Muscle of leg (tissue), 11 donors: Measurements from ENCODE around the gene RAB37. TPM values are rescaled to one million over a fixed set of nuclear protein-coding genes. Genes with fewer than 3 reads are reported as not detected.

ENCODE experiments used
- DNase-seq: peaks from one replicate; pipeline ENCODE4 v3.0.0; 2013
- H3K27ac ChIP-seq: one replicate; pipeline ENCODE4 v1.5.1; 2013; ENCODE audit warnings: mild to moderate bottlenecking, low read length, control low read depth
- H3K27me3 ChIP-seq: one replicate; pipeline ENCODE4 v1.6.1; 2013; ENCODE audit warnings: low read length; ENCODE audit not compliant: control insufficient read depth, insufficient read depth
- H3K36me3 ChIP-seq: one replicate; pipeline ENCODE4 v1.6.1; 2013; ENCODE audit warnings: low read length; ENCODE audit not compliant: control insufficient read depth, insufficient read depth
- H3K4me1 ChIP-seq: one replicate; pipeline ENCODE4 v1.6.1; 2013; ENCODE audit warnings: low read length; ENCODE audit not compliant: control insufficient read depth, insufficient read depth
- H3K4me3 ChIP-seq: one replicate; pipeline ENCODE4 v1.5.1; 2013; ENCODE audit warnings: low read length, control low read depth
- H3K9me3 ChIP-seq: replicated peaks from 2 replicates; pipeline ENCODE4 v1.6.1; 2013; ENCODE audit warnings: low read depth, low read length; ENCODE audit not compliant: control insufficient read depth
- WGBS: methylation state at CpG from one replicate; pipeline ENCODE4 v1.1.5; 2013; ENCODE audit warnings: missing lambda C conversion rate; ENCODE audit not compliant: insufficient coverage; 5-methylcytosine and 5-hydroxymethylcytosine counted together
- polyA plus RNA-seq, 8 donors: library from polyadenylated mRNA; unstranded; fragments of 120-200 nt; gene quantifications; one replicate each; pipeline versions ENCODE4 v1.2.1 to v1.2.3, GENCODE V29; 2013; ENCODE audit warnings: inconsistent platforms in 1 of 8, low replicate concordance in 1 of 8; ENCODE audit not compliant: insufficient read length in 8 of 8, insufficient read depth in 1 of 8
- total RNA-seq: library from RNA; stranded (reverse); fragments of 120-200 nt; gene quantifications from one replicate; pipeline ENCODE4 v1.2.4, GENCODE V29; 2013

Gene RAB37
- total and polyA plus RNA-seq, 9 donors = 0.53 to 1.7 (median 1.0) TPM

- WGBS = 82% methylated on average over 7 of the region's 9 CpGs
- H3K4me1 ChIP-seq = no peaks in the 10 kb centered on the region
- H3K9me3 ChIP-seq = no peaks in the 10 kb centered on the region
- peaks cover 36% of the 10 kb centered on the region for H3K36me3 ChIP-seq
- H3K4me3 ChIP-seq = no peak overlapping the region
- H3K27ac ChIP-seq = peak overlapping the region; percentile 13
- no peaks in the 10 kb centered on the region for H3K27me3 ChIP-seq
- no peak for DNase-seq
These were observed 48.9 kb downstream of the RAB37 start for GRCh38 chr17:74785981-74786360.

GRCh38 chr17:74786431-74787055 is 49.5 kb downstream of the RAB37 start:
- 80% methylated on average over 11 of the region's 16 CpGs for WGBS
- H3K4me1 ChIP-seq = peaks cover 3% of the 10 kb centered on the region
- H3K27ac ChIP-seq = peak overlapping the region; percentile 13
- no peaks in the 10 kb centered on the region for H3K9me3 ChIP-seq
- DNase-seq = no peak
- H3K27me3 ChIP-seq = no peaks in the 10 kb centered on the region
- peaks cover 40% of the 10 kb centered on the region for H3K36me3 ChIP-seq
- no peak overlapping the region for H3K4me3 ChIP-seq

GRCh38 chr17:74790161-74791058 is 53.4 kb downstream of the RAB37 start:
- Histone ChIP-seq H3K27ac (no peak overlapping the region), H3K9me3 (no peaks in the 10 kb centered on the region), H3K4me3 (no peak overlapping the region), H3K36me3 (peaks cover 57% of the 10 kb centered on the region), H3K4me1 (peaks cover 3% of the 10 kb centered on the region), H3K27me3 (no peaks in the 10 kb centered on the region)
- whole genome bisulfite sequencing = 84% methylated on average over 10 of the region's 21 CpGs
- no peak for DNase-seq

- 89% methylated on average over 11 of the region's 12 CpGs for WGBS
These were observed 55.6 kb downstream of the RAB37 start for GRCh38 chr17:74792586-74793105.

GRCh38 chr17:74795327-74796020 is 58.4 kb downstream of the RAB37 start:
- H3K27me3 ChIP-seq = no peaks in the 10 kb centered on the region
- 78% methylated on average over 15 of the region's 18 CpGs for WGBS

More at GRCh38 chr17:74792586-74793105, 55.6 kb downstream of the RAB37 start:
- peak; percentile 57 for DNase-seq
- H3K36me3 ChIP-seq = peaks cover 68% of the 10 kb centered on the region
- peaks cover 11% of the 10 kb centered on the region for H3K4me1 ChIP-seq
- no peaks in the 10 kb centered on the region for H3K27me3 ChIP-seq
- no peaks in the 10 kb centered on the region for H3K9me3 ChIP-seq
- H3K4me3 ChIP-seq = no peak overlapping the region
- no peak overlapping the region for H3K27ac ChIP-seq

GRCh38 chr17:74796211-74796610 is 59.2 kb downstream of the RAB37 start:
- Histone ChIP-seq H3K27me3 (no peaks in the 10 kb centered on the region), H3K36me3 (peaks cover 81% of the 10 kb centered on the region), H3K4me3 (no peak overlapping the region), H3K9me3 (no peaks in the 10 kb centered on the region), H3K4me1 (peaks cover 19% of the 10 kb centered on the region), H3K27ac (no peak overlapping the region)
- DNase-seq = no peak
- 52% methylated on average over 3 of the region's 4 CpGs for WGBS

More at GRCh38 chr17:74795327-74796020, 58.4 kb downstream of the RAB37 start:
- no peaks in the 10 kb centered on the region for H3K9me3 ChIP-seq
- DNase-seq = no peak
- H3K36me3 ChIP-seq = peaks cover 78% of the 10 kb centered on the region
- no peak overlapping the region for H3K4me3 ChIP-seq
- H3K27ac ChIP-seq = no peak overlapping the region
- peaks cover 20% of the 10 kb centered on the region for H3K4me1 ChIP-seq

- no peak for DNase-seq
- H3K4me3 ChIP-seq = no peak overlapping the region
- H3K27me3 ChIP-seq = no peaks in the 10 kb centered on the region
- WGBS = 74% methylated on average over 2 of the region's 6 CpGs
- no peak overlapping the region for H3K27ac ChIP-seq
- peaks cover 84% of the 10 kb centered on the region for H3K36me3 ChIP-seq
- no peaks in the 10 kb centered on the region for H3K9me3 ChIP-seq
- peaks cover 17% of the 10 kb centered on the region for H3K4me1 ChIP-seq
These were observed 59.8 kb downstream of the RAB37 start for GRCh38 chr17:74796866-74797265.

Other genes starting within 250 kb of the RAB37 start
- 0.04 TPM for gene CD300LB, start 205.8 kb upstream of the RAB37 start, total RNA-seq
- under 1 TPM; 0.07 to 0.35 (median 0.19) TPM for gene CD300LB, start 205.8 kb upstream of the RAB37 start, polyA plus RNA-seq
- gene CD300C, start 191.1 kb upstream of the RAB37 start, total RNA-seq = 0.31 TPM
- gene CD300C, start 191.1 kb upstream of the RAB37 start, polyA plus RNA-seq = under 1 TPM; 0.29 to 0.75 (median 0.44) TPM
- gene CD300H, start 169.7 kb upstream of the RAB37 start, total RNA-seq = not detected
- gene CD300H, start 169.7 kb upstream of the RAB37 start, polyA plus RNA-seq = under 1 TPM in 2 of 8 donors, not detected in 6; 0.27 to 0.28 TPM
- gene CD300LD, start 145.0 kb upstream of the RAB37 start, total RNA-seq = not detected
- not detected for gene CD300LD, start 145.0 kb upstream of the RAB37 start, polyA plus RNA-seq
- 0.09 TPM for gene CD300E, start 113.5 kb upstream of the RAB37 start, total RNA-seq
- under 1 TPM; 0.07 to 0.49 (median 0.17) TPM for gene CD300E, start 113.5 kb upstream of the RAB37 start, polyA plus RNA-seq
- 0.22 TPM for gene CD300LF, start 24.3 kb upstream of the RAB37 start, total RNA-seq
- under 1 TPM; 0.21 to 0.65 (median 0.47) TPM for gene CD300LF, start 24.3 kb upstream of the RAB37 start, polyA plus RNA-seq
- gene NHERF1, start 11.4 kb downstream of the RAB37 start, total RNA-seq = 3.5 TPM
- gene NHERF1, start 11.4 kb downstream of the RAB37 start, polyA plus RNA-seq = 10 to 100 TPM in 2 of 8 donors, 1 to 10 TPM in 6; 5.3 to 24.4 (median 8.2) TPM
- gene NAT9, start 39.1 kb downstream of the RAB37 start, total RNA-seq = 34.0 TPM
- gene NAT9, start 39.1 kb downstream of the RAB37 start, polyA plus RNA-seq = 10 to 100 TPM; 35.3 to 48.6 (median 37.7) TPM
- gene GRIN2C, start 122.6 kb downstream of the RAB37 start, total RNA-seq = 2.3 TPM
- gene GRIN2C, start 122.6 kb downstream of the RAB37 start, polyA plus RNA-seq = 1 to 10 TPM in 4 of 8 donors, under 1 TPM in 4; 0.64 to 1.6 (median 0.99) TPM
- gene FDXR, start 135.7 kb downstream of the RAB37 start, total RNA-seq = 2.7 TPM
- gene FDXR, start 135.7 kb downstream of the RAB37 start, polyA plus RNA-seq = 1 to 10 TPM; 2.4 to 5.4 (median 3.0) TPM
- gene FADS6, start 156.4 kb downstream of the RAB37 start, total RNA-seq = not detected
- gene FADS6, start 156.4 kb downstream of the RAB37 start, polyA plus RNA-seq = under 1 TPM in 5 of 8 donors, not detected in 3; 0.07 to 0.56 (median 0.09) TPM
- gene USH1G, start 186.0 kb downstream of the RAB37 start, total RNA-seq = not detected
- under 1 TPM in 4 of 8 donors, not detected in 4; 0.02 to 0.53 (median 0.07) TPM for gene USH1G, start 186.0 kb downstream of the RAB37 start, polyA plus RNA-seq
- gene OTOP2, start 187.0 kb downstream of the RAB37 start, total RNA-seq = not detected
- gene OTOP2, start 187.0 kb downstream of the RAB37 start, polyA plus RNA-seq = not detected
- gene OTOP3, start 198.6 kb downstream of the RAB37 start, total RNA-seq = not detected
- gene OTOP3, start 198.6 kb downstream of the RAB37 start, polyA plus RNA-seq = under 1 TPM in 1 of 8 donors, not detected in 7; 0.89 TPM
- 2.7 TPM for gene HID1, start 235.5 kb downstream of the RAB37 start, total RNA-seq
- gene HID1, start 235.5 kb downstream of the RAB37 start, polyA plus RNA-seq = 10 to 100 TPM in 1 of 8 donors, 1 to 10 TPM in 7; 4.3 to 12.6 (median 6.8) TPM